ENCODE data around the gene MCRIP2.
A peak's percentile ranks its signal among the peaks of the same experiment; 100 is the strongest.

MCRIP2 gene

DNA sequence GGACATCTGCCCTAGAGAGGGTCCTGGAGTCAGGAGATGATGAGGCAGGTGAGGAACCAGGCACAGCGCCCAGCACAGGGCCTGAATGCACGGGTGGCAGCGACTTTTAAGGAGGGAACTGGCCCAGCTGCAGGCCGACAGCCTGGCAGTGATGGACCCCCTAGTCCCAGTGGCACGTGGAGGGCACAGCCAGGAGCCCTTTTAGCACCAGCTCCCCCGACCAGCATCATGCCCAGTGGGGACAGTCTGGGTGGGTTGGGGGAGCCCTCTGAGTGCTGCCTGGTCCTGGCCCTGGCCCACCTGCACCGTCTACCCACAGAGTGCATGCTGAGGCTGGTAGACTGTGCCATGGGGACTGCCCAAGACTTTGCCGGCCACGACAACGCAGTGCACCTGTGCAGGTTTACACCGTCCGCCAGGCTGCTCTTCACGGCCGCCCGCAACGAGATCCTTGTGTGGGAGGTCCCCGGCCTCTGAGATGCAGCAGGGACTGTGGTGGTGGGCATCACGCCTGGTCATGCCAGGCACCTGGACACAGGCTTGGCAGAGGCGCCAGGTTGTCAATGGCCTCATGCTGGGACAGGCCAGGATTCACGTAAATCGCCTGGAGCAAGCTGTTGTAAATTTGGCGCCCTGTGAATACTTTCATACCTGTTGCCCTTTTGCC, 25.6 kb downstream of the MCRIP2 start:
- H3K27ac Mint-ChIP-seq, result peak overlapping the region; percentile 65
- H3K4me3 Mint-ChIP-seq, result peak overlapping the region; percentile 76
- H3K9me3 Mint-ChIP-seq, result no peaks in the 10 kb centered on the region
- peaks cover 7% of the 10 kb centered on the region for H3K4me1 Mint-ChIP-seq
- no peaks in the 10 kb centered on the region for H3K27me3 Mint-ChIP-seq
- H3K36me3 Mint-ChIP-seq, result no peaks in the 10 kb centered on the region

DNA sequence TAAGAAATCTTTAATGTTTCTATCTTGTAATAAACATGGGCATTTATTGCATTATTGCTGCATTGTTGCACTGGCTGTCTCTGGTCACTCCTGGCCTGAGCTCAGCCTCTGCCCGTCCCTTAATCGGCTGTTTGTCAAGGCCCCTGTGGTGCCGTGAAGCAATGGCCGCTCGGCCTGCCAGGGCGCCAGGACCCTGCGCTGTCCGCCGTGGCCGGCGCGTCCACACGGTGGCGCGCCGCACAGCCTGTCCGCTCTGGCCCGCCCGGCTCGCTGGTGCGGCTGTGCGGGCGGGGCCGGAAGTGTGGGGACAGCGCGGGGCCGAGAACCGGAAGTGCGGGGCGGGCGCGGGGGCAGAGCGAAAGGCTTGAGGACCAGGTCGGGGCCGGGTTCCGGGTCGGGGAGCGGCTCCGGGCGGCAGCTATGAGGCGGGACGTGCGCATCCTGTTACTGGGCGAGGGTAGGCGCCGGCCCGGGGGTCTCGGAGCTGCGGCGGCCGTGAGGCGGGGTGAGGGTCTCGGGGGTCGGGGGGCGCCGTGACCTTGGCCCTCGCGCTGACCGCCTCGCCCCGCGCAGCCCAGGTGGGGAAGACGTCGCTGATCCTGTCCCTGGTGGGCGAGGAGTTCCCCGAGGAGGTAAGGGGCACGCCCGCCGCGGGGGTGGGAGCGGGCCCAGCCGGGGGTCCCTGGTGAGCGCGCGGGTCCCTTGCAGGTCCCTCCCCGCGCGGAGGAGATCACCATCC, 26.3 kb downstream of the MCRIP2 start, which contains the start of gene RHOT2:
TSS of gene RHOT2 (plus strand) at position 353 of the 739 bp plus-strand sequence. CDS start at position 421, 68 bp downstream.
- H3K4me1 Mint-ChIP-seq, result peaks cover 7% of the 10 kb centered on the region
- no peaks in the 10 kb centered on the region for H3K9me3 Mint-ChIP-seq
- H3K4me3 Mint-ChIP-seq, result peak within 1 kb of the TSS; percentile 76
- no peaks in the 10 kb centered on the region for H3K27me3 Mint-ChIP-seq
- H3K27ac Mint-ChIP-seq, result peak within 1 kb of the TSS; percentile 65
- no peaks in the 10 kb centered on the region for H3K36me3 Mint-ChIP-seq

DNA sequence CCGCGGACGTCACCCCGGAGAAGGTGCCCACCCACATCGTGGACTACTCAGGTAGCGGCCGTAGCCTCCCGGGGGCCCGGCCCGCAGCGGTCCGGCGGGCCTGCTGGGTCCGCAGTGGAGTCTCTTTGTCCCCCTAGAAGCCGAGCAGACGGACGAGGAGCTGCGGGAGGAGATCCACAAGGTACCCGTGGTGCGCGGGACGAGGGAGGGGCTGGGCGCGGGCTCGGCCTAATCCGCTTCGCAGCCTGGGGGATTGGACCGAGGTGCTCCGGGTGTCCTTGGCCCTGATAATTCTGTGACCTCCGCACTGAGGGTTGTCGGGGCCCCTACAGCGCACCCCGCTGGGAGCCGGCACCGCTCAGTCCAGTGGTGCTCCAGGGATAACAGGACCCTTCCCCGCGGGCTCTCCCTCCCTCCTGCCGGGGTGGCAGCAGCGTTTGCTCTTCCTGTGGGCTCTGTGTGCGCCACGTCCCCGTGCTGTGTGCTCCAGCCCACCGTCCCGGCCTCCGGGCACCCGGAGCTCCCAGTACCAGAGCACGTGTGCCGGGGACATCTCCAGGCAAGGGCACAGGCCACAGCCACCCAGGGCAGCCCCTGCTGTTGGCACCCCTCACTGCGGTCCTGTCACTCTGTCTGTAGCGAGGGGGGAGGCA, 27.0 kb downstream of the MCRIP2 start:
- peaks cover 7% of the 10 kb centered on the region for H3K4me1 Mint-ChIP-seq
- H3K27me3 Mint-ChIP-seq, result no peaks in the 10 kb centered on the region
- no peaks in the 10 kb centered on the region for H3K9me3 Mint-ChIP-seq
- no peak overlapping the region for H3K27ac Mint-ChIP-seq
- no peaks in the 10 kb centered on the region for H3K36me3 Mint-ChIP-seq
- peak overlapping the region; percentile 76 for H3K4me3 Mint-ChIP-seq

DNA sequence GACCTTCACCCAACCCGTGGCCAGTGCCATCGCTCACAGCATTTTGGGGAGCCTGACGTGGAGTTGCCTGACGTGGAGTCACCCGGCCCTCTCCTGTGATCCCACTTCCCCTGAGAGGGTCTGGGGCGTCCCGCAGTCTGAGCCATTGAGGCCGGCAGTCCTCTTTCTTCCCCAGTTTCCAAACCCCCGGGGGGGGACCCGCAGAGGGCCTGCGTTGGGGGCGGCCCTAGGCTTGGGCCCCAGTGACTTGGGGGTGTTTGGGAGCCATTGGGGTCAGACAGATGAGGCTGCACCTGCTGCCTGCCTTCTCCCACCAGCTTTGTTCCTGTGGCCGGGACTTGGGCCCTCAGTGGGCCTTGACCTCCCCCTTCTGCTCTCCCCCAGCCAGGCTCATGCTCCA, 28.0 kb downstream of the MCRIP2 start:
- Mint-ChIP-seq H3K9me3 (no peaks in the 10 kb centered on the region), H3K4me3 (peak overlapping the region; percentile 76), H3K27me3 (no peaks in the 10 kb centered on the region), H3K4me1 (peaks cover 7% of the 10 kb centered on the region), H3K36me3 (no peaks in the 10 kb centered on the region), H3K27ac (no peak overlapping the region)

DNA sequence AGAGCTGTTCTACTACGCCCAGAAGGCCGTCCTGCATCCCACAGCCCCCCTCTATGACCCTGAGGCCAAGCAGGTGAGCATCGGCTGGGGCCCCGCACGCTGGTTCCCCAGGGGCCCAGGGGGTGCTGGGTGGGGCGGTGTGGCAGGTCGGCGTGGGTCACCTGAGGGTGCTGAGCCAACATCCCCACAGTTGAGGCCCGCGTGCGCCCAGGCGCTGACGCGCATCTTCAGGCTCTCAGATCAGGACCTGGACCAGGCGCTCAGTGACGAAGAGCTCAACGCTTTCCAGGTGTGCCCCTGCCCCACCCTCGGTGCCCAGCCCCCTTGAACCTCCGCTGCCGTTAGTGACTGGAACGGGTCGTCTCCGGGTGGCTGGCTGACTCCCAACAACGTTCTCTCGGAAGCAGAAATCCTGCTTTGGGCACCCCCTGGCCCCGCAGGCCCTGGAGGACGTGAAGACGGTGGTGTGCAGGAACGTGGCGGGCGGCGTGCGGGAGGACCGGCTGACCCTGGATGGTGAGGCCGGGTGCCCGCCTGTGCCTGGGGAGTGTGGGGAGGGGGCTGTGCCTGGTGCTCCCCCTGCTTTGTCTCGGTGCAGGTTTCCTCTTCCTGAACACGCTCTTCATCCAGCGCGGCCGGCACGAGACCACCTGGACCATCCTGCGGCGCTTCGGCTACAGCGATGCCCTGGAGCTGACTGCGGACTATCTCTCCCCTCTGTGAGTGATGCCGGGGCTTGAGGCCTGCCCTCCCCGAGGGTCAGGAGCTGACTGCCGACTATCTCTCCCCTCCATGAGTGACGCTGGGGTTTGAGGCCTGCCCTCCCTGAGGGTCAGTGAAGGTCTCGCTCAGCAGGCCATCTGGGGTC, 29.1 kb downstream of the MCRIP2 start:
- Mint-ChIP-seq H3K27ac (no peak overlapping the region), H3K4me1 (peaks cover 7% of the 10 kb centered on the region), H3K27me3 (no peaks in the 10 kb centered on the region), H3K36me3 (no peaks in the 10 kb centered on the region), H3K4me3 (no peak overlapping the region), H3K9me3 (no peaks in the 10 kb centered on the region)

DNA sequence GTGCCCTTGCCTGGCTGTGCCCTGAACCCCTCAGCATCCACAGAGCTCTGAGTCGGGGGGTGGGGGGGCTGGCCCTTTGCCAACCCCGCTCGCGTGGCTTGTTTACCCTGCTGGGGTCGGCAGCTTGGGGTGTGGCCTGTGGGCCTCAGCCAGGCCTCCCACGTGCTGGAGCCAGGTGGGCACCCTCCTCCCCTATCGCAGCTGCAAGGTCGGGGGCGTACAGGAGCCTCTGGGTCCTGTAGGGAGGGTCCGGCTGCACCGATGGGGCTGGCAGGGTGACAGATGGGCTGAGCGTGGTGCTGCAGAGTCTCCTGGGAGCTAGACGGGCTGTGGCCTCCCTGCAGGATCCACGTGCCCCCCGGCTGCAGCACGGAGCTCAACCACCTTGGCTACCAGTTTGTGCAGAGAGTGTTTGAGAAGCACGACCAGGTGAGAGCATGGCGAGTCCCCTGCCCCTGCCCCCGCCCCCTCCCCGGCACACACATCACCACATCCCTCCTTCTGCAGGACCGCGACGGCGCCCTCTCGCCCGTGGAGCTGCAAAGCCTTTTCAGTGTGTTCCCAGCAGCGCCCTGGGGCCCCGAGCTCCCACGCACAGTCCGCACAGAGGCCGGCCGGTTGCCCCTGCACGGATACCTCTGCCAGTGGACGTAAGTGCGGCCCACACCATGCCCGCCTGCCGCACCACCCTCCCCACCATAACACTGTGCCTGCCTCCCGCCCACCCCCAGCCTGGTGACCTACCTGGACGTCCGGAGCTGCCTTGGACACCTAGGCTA, 29.9 kb downstream of the MCRIP2 start:
- H3K9me3 Mint-ChIP-seq, result no peaks in the 10 kb centered on the region
- H3K36me3 Mint-ChIP-seq, result no peaks in the 10 kb centered on the region
- peaks cover 7% of the 10 kb centered on the region for H3K4me1 Mint-ChIP-seq
- H3K27ac Mint-ChIP-seq, result no peak overlapping the region
- H3K4me3 Mint-ChIP-seq, result no peak overlapping the region
- no peaks in the 10 kb centered on the region for H3K27me3 Mint-ChIP-seq

DNA sequence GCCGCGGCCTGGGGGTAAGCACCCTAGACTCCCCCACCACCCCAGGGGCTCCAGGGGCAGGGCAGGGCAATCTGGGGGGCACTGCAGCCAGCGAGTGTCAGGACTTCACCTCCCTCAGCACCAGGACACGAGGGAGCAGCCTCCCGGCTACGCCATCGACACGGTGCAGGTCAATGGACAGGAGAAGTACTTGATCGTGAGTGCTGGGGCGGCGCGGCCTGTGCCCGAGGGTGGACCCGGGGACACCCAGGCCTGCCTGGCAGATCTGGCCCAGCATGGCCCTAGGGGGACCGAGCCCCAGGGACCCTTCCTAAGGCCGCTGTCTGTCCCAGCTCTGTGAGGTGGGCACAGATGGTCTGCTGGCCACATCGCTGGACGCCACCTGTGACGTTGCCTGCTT, 30.7 kb downstream of the MCRIP2 start:
- Mint-ChIP-seq H3K4me1 (peaks cover 7% of the 10 kb centered on the region), H3K36me3 (no peaks in the 10 kb centered on the region), H3K9me3 (no peaks in the 10 kb centered on the region), H3K4me3 (no peak overlapping the region), H3K27me3 (peaks cover 1% of the 10 kb centered on the region), H3K27ac (no peak overlapping the region)

DNA sequence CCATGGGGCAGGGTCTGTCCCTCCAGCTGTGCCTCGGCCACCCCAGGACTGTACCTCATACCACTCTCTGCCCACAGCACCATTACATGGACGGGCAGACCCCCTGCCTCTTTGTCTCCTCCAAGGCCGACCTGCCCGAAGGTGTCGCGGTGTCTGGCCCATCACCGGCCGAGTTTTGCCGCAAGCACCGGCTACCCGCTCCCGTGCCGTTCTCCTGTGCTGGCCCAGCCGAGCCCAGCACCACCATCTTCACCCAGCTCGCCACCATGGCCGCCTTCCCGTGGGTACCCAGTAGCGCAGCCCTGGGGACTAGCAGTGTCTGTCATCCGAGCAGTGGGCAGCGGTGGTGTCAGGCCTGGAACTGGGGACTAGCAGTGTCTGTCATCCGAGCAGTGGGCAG, 31.2 kb downstream of the MCRIP2 start:
- Mint-ChIP-seq H3K36me3 (no peaks in the 10 kb centered on the region), H3K4me3 (no peak overlapping the region), H3K27me3 (peaks cover 1% of the 10 kb centered on the region), H3K27ac (no peak overlapping the region), H3K4me1 (peaks cover 4% of the 10 kb centered on the region), H3K9me3 (no peaks in the 10 kb centered on the region)

DNA sequence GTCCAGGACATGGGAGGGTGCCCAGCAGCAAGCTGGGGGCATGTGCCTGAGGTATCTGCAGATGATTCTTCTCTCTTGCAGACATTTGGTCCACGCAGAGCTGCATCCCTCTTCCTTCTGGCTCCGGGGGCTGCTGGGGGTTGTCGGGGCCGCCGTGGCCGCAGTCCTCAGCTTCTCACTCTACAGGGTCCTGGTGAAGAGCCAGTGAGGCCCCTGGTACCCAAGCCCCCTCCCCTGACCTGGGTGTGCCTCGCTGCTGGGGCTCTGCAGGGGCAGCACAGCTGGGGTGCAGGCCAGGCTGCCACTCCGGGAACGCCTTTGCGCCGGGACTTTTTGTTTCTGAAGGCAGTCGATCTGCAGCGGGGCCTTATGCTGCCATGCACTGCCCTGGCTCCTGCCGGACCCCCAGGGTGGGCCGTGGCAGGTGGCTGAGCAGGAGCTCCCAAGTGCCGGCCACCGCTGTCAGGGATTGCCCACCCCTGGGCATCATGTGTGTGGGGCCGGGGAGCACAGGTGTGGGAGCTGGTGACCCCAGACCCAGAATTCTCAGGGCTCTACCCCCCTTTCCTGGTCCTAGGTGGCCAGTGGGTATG, 31.9 kb downstream of the MCRIP2 start:
- no peaks in the 10 kb centered on the region for H3K36me3 Mint-ChIP-seq
- no peak overlapping the region for H3K4me3 Mint-ChIP-seq
- no peaks in the 10 kb centered on the region for H3K9me3 Mint-ChIP-seq

DNA sequence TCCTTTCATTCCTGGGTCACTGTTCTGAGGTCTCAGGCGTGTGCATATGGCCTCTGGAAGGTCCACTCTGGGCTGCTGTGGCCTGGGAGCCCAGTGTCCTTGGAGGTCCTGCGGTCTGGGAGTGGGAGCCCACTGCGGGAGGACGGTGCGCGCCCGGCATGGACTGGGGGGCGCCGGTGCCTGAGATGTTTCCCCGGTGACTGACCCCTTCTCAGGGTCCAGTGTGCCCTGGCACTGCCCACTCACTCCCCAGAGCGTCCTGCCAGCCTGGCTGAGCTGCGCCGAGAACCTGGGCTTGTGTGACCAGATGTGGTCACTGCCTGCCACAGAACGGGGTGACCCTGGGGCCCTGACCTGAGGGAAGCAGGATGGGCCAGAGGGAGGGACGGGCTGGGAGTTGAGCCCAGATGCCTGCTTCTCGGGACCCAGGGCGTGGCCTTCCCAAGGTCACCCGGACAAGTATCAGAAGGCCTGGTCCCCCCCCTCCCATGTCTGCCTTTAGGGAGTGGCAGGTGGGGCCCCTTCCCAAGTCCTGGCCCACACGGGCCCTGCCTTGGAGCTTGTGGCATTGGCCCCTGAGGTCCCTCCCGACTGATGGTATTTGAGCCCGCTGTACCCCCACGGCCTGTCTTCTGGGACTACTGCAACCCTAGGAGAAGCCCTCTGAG, 32.7 kb downstream of the MCRIP2 start:
- no peaks in the 10 kb centered on the region for H3K36me3 Mint-ChIP-seq

More for the DNA sequence above, 31.9 kb downstream of the MCRIP2 start:
- Mint-ChIP-seq H3K27ac (no peak overlapping the region), H3K27me3 (peaks cover 1% of the 10 kb centered on the region), H3K4me1 (peaks cover 4% of the 10 kb centered on the region)

DNA sequence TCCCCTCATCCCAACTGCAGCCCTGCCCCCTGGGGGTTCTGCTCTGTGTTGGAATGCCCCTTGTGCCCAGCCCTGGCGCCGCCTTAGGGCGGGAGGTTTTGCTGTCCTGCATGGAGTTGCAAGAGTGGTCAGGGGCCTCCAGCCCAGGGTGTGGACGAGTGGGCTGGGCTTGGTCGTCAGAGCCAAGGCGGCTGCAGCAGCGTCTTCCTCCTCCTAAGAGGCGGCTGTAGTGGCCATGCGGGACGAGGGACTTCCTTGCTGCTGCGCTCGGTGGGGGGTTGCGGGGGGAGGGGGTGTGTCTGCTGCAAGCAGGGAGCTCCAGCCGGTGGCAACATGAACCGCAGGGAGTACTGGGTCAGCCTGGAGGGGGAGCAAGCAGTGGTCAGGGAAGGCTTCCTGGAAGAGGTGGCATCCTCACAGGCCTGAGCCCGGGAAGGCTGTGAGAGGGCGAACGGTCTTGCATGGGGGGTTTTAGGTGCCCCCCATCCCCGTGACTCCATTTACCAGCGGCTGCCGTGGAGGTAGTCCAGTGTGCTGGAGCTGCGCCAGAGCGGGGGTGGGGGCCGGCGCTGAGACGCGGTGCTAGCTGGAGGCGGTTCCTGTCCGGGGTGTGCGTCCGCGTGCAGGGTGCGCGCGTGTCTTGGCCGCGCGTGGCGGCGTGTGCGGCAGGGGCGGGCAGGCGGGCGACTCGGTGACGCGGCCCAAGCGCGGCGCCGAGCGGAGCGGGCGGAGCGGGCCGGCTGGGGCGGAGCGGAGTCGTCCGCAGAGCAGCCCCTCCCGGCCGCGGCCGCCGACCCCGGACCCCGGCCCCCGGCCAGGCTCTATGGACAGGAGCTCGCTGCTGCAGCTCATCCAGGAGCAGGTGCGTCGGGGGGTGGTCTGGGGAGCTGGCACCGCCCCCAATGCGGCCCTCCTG, 33.6 kb downstream of the MCRIP2 start, which contains the start of gene RHBDL1:
TSS of gene RHBDL1 (plus strand) at position 704 of the 916 bp plus-strand sequence. CDS start at position 824, 120 bp downstream.
- Mint-ChIP-seq H3K4me1 (peaks cover 9% of the 10 kb centered on the region), H3K4me3 (peak within 1 kb of the TSS; percentile 11), H3K36me3 (no peaks in the 10 kb centered on the region), H3K27me3 (peaks cover 1% of the 10 kb centered on the region), H3K9me3 (no peaks in the 10 kb centered on the region), H3K27ac (no peak within 1 kb of the TSS)

More for the DNA sequence above, 32.7 kb downstream of the MCRIP2 start:
- Mint-ChIP-seq H3K27me3 (peaks cover 1% of the 10 kb centered on the region), H3K4me1 (peaks cover 10% of the 10 kb centered on the region), H3K27ac (no peak overlapping the region), H3K4me3 (no peak overlapping the region), H3K9me3 (no peaks in the 10 kb centered on the region)

DNA sequence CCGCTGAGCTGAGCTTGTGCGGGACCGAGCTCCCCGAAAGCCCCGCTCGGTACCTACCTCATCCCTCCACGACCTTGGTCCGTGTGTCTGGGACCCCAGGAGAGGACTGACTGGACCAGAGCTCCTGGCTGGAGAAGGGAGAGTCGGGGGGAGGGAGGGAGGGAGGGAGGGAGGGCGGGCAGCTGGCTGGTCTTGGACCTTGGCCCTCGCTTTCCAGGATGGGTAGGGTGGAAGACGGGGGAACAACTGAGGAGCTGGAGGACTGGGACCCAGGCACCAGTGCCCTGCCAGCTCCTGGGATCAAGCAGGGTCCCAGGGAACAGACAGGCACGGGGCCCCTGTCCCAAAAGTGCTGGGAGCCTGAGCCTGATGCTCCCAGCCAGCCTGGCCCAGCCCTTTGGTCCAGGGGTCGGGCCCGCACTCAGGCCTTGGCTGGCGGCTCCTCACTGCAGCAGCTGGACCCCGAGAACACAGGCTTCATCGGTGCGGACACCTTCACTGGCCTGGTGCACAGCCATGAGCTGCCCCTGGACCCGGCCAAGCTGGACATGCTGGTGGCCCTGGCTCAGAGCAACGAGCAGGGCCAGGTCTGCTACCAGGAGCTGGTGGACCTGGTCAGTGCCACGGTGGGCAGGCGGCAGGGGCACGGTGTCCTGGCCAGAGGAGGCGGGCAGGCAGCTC, 34.4 kb downstream of the MCRIP2 start:
- no peak overlapping the region for H3K4me3 Mint-ChIP-seq
- H3K27me3 Mint-ChIP-seq, result peaks cover 1% of the 10 kb centered on the region
- no peaks in the 10 kb centered on the region for H3K36me3 Mint-ChIP-seq
- H3K4me1 Mint-ChIP-seq, result peaks cover 11% of the 10 kb centered on the region
- H3K27ac Mint-ChIP-seq, result no peak overlapping the region
- H3K9me3 Mint-ChIP-seq, result no peaks in the 10 kb centered on the region

DNA sequence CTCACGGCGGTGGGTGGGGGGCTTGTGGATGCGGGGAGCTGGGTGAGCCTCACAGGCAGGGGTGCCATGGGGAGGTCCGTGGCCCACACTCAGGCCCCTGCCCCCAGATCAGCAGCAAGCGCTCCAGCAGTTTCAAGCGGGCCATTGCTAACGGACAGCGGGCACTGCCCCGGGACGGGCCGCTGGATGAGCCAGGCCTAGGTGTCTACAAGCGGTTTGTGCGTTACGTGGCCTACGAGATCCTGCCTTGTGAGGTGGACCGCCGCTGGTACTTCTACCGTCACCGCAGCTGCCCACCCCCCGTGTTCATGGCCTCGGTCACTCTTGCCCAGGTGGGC, 34.9 kb downstream of the MCRIP2 start:
- no peaks in the 10 kb centered on the region for H3K36me3 Mint-ChIP-seq
- peaks cover 1% of the 10 kb centered on the region for H3K27me3 Mint-ChIP-seq
- no peaks in the 10 kb centered on the region for H3K9me3 Mint-ChIP-seq
- H3K4me3 Mint-ChIP-seq, result no peak overlapping the region
- H3K27ac Mint-ChIP-seq, result no peak overlapping the region
- H3K4me1 Mint-ChIP-seq, result peaks cover 16% of the 10 kb centered on the region
